Gastrocnemius medialis (tissue), 4 donors: ENCODE data around the gene CROCC.

Experiments
- POLR2A ChIP-seq, 2 donors: fragments of 450-650 bp; IDR thresholded peaks; one replicate each; pipeline ENCODE4 v1.6.1; 2017; ENCODE audit warnings: antibody characterized with exemption in 2 of 2, mild to moderate bottlenecking in 2 of 2, moderate library complexity in 2 of 2
- TF ChIP-seq, protein P1 (sequence below), 5 experiments: fragments of 450-650 bp in 3 of 5; fragments of 200-600 bp in 2 of 5; sonication (generic) in 2 of 5; IDR thresholded peaks in 4 of 5; conservative IDR thresholded peaks in 1 of 5; 1 replicate in 4 of 5; 2 replicates in 1 of 5; pipeline ENCODE4 v1.5.1; 2016 to 2019; ENCODE audit warnings: antibody characterized with exemption in 5 of 5, mild to moderate bottlenecking in 3 of 5, moderate library complexity in 3 of 5

- TF ChIP-seq, protein P1, sequence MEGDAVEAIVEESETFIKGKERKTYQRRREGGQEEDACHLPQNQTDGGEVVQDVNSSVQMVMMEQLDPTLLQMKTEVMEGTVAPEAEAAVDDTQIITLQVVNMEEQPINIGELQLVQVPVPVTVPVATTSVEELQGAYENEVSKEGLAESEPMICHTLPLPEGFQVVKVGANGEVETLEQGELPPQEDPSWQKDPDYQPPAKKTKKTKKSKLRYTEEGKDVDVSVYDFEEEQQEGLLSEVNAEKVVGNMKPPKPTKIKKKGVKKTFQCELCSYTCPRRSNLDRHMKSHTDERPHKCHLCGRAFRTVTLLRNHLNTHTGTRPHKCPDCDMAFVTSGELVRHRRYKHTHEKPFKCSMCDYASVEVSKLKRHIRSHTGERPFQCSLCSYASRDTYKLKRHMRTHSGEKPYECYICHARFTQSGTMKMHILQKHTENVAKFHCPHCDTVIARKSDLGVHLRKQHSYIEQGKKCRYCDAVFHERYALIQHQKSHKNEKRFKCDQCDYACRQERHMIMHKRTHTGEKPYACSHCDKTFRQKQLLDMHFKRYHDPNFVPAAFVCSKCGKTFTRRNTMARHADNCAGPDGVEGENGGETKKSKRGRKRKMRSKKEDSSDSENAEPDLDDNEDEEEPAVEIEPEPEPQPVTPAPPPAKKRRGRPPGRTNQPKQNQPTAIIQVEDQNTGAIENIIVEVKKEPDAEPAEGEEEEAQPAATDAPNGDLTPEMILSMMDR (IDR thresholded peaks at IDR 0.05 in 4 of 5, conservative IDR thresholded peaks at IDR 0.05 in 1 of 5), result no peak
- no peak for TF ChIP-seq POLR2A (IDR thresholded peaks at IDR 0.05)
These were observed 71.8 kb downstream of the CROCC start for GRCh38 chr1:16993521-16994038.
